Stimulated activated CD8-positive, alpha-beta memory T cell treated with anti-CD3 and anti-CD28 coated beads, Interleukin-12 subunit alpha, Interleukin-12 subunit beta, amount 100 ng/mL, for 24 hours (primary cell): ENCODE measurements around the gene SEPTIN12.

Experiments used
- DNase-seq: peaks from one replicate; pipeline ENCODE4 v3.0.0-alpha.2; 2020; ENCODE audit errors: extremely low read depth

SEPTIN12 gene

GRCh38 chr16:4787627-4788482 is at the start of gene SEPTIN12:
Gene SEPTIN12, minus strand, starts transcription at chr16:4788345. Its CDS starts 700 bp downstream, at chr16:4787645.
- no peak for DNase-seq

GRCh38 chr16:4836727-4837126 is 48.6 kb upstream of the SEPTIN12 start:
- DNase-seq, result no peak

GRCh38 chr16:4833584-4833983 is 45.4 kb upstream of the SEPTIN12 start:
- DNase-seq, result no peak

GRCh38 chr16:4832698-4833343 is 44.7 kb upstream of the SEPTIN12 start:
- no peak for DNase-seq

GRCh38 chr16:4831616-4832015 is 43.5 kb upstream of the SEPTIN12 start:
- no peak for DNase-seq

GRCh38 chr16:4830408-4830807 is 42.3 kb upstream of the SEPTIN12 start:
- DNase-seq, result no peak

GRCh38 chr16:4828567-4829321 is 40.6 kb upstream of the SEPTIN12 start:
- no peak for DNase-seq

- no peak for DNase-seq
Observed at GRCh38 chr16:4826980-4827379, 38.8 kb upstream of the SEPTIN12 start.

GRCh38 chr16:4826526-4826925 is 38.4 kb upstream of the SEPTIN12 start:
- DNase-seq, result no peak

- no peak for DNase-seq
Observed at GRCh38 chr16:4825196-4825595, 37.1 kb upstream of the SEPTIN12 start.

- no peak for DNase-seq
Observed at GRCh38 chr16:4820652-4821051, 32.5 kb upstream of the SEPTIN12 start.

GRCh38 chr16:4814542-4815173 is 26.5 kb upstream of the SEPTIN12 start:
- no peak for DNase-seq

GRCh38 chr16:4814046-4814445 is 25.9 kb upstream of the SEPTIN12 start:
- DNase-seq, result no peak

- no peak for DNase-seq
Observed at GRCh38 chr16:4813251-4814003, 25.3 kb upstream of the SEPTIN12 start.

GRCh38 chr16:4811773-4812172 is 23.6 kb upstream of the SEPTIN12 start:
- no peak for DNase-seq

- DNase-seq, result no peak
Observed at GRCh38 chr16:4811242-4811641, 23.1 kb upstream of the SEPTIN12 start.

- no peak for DNase-seq
Observed at GRCh38 chr16:4806280-4806679, 18.1 kb upstream of the SEPTIN12 start.

- no peak for DNase-seq
Observed at GRCh38 chr16:4805231-4805630, 17.1 kb upstream of the SEPTIN12 start.

- no peak for DNase-seq
Observed at GRCh38 chr16:4803898-4804762, 16.0 kb upstream of the SEPTIN12 start.

- DNase-seq, result no peak
Observed at GRCh38 chr16:4803401-4803844, 15.3 kb upstream of the SEPTIN12 start.
